Endothelial cell of umbilical vein (primary cell): ENCODE measurements around the gene OTUD5. TPM values are rescaled to one million over a fixed set of nuclear protein-coding genes. Genes with fewer than 3 reads are reported as not detected.

Experiments used
- BruUV-seq: library from RNA; stranded (reverse); fragments of 400-500 nt; replicated peaks from 2 replicates; lab custom pipeline; 2021; lab: Mats Ljungman, UMichigan
- CTCF ChIA-PET: fragments of 300-600, 350-600 bp; sonication (Branson Sonifier 250); formaldehyde crosslinking; loops from one replicate; lab custom pipeline; 2021; ENCODE audit warnings: antibody characterized with exemption, inconsistent platforms; lab: Charles Lee
- POLR2A ChIA-PET: fragments of 300-600, 350-600 bp; sonication (Branson Sonifier 250); formaldehyde crosslinking; loops from one replicate; lab custom pipeline; 2021; ENCODE audit warnings: antibody characterized with exemption, inconsistent platforms; lab: Charles Lee
- DNase-seq: peaks from one replicate; pipeline ENCODE4 v3.0.0-alpha.2; 2011; ENCODE audit warnings: low read depth, low spot score
- FAIRE-seq: peaks from 2 replicates; lab custom pipeline; 2011; peaks lifted over from hg19 to GRCh38; lab: Jason Lieb, UNC
- H2AFZ ChIP-seq: 2 replicates; pipeline ENCODE4 v1.6.0; 2012; ENCODE audit warnings: low read depth, low read length, control low read depth, inconsistent platforms
- H3K27ac ChIP-seq: 2 replicates; pipeline ENCODE4 v1.5.1; 2011; ENCODE audit warnings: low read depth, mild to moderate bottlenecking, control low read depth, low read length, moderate library complexity; ENCODE audit not compliant: insufficient read depth
- H3K27me3 ChIP-seq, 2 experiments: 2 replicates each; pipeline versions ENCODE4 v1.6.0 to v1.6.1; 2011; ENCODE audit warnings: low read length in 2 of 2, mixed read lengths in 1 of 2; ENCODE audit not compliant: control insufficient read depth in 2 of 2, insufficient read depth in 2 of 2
- H3K36me3 ChIP-seq, 2 experiments: 2 replicates in 1 of 2; 3 replicates in 1 of 2; pipeline ENCODE4 v1.5.1; 2011; ENCODE audit warnings: low read length in 2 of 2, mild to moderate bottlenecking in 1 of 2, moderate library complexity in 1 of 2; ENCODE audit not compliant: control insufficient read depth in 2 of 2, insufficient read depth in 2 of 2; ENCODE audit errors: extremely low read depth in 1 of 2
- H3K4me1 ChIP-seq: 3 replicates; pipeline ENCODE4 v1.5.1; 2011; ENCODE audit warnings: mild to moderate bottlenecking, low read length; ENCODE audit not compliant: control insufficient read depth, insufficient read depth; ENCODE audit errors: extremely low read depth
- H3K4me2 ChIP-seq: 2 replicates; pipeline ENCODE4 v1.6.1; 2011; ENCODE audit warnings: low read length, control low read depth, mixed read lengths; ENCODE audit not compliant: insufficient read depth
- H3K4me3 ChIP-seq, 3 experiments: fragments of 200-600 bp in 1 of 3; sonication (generic), shearing (Covaris generic) in 1 of 3; replicated peaks in 1 of 3; 2 replicates each; pipeline ENCODE4 v1.5.1; 2011 to 2016; ENCODE audit warnings: control low read depth in 3 of 3, low read length in 3 of 3, mild to moderate bottlenecking in 2 of 3, inconsistent platforms in 1 of 3, low read depth in 1 of 3, moderate library complexity in 1 of 3; ENCODE audit not compliant: insufficient read depth in 1 of 3
- H3K79me2 ChIP-seq: 2 replicates; pipeline ENCODE4 v1.6.0; 2012; ENCODE audit warnings: low read length, inconsistent platforms; ENCODE audit not compliant: control insufficient read depth, insufficient read depth
- H3K9ac ChIP-seq: replicated peaks from 2 replicates; pipeline ENCODE3; 2011; ENCODE audit warnings: low read length, control low read depth; ENCODE audit not compliant: insufficient read depth; ENCODE audit errors: extremely low read depth
- H3K9me1 ChIP-seq: replicated peaks from 3 replicates; pipeline ENCODE4 v1.6.0; 2011; ENCODE audit warnings: mild to moderate bottlenecking, low read length; ENCODE audit not compliant: control insufficient read depth, insufficient read depth; ENCODE audit errors: extremely low read depth
- H3K9me3 ChIP-seq: replicated peaks from 2 replicates; pipeline ENCODE4 v1.5.1; 2012; ENCODE audit warnings: low read length, inconsistent platforms; ENCODE audit not compliant: control insufficient read depth, insufficient read depth
- H4K20me1 ChIP-seq: replicated peaks from 2 replicates; pipeline ENCODE3; 2011; ENCODE audit warnings: mild to moderate bottlenecking, low read length; ENCODE audit not compliant: control insufficient read depth, insufficient read depth; ENCODE audit errors: extremely low read depth
- EZH2 ChIP-seq: IDR thresholded peaks from 2 replicates; pipeline ENCODE4 v1.6.1; 2012; ENCODE audit warnings: borderline replicate concordance, low read depth, mild to moderate bottlenecking, moderate library complexity, low read length, inconsistent platforms; ENCODE audit not compliant: severe bottlenecking
- FOS ChIP-seq: IDR thresholded peaks from 2 replicates; pipeline ENCODE4 v1.6.1; 2011; ENCODE audit warnings: mild to moderate bottlenecking, low read length, moderate library complexity, borderline replicate concordance; ENCODE audit not compliant: insufficient read depth
- GATA2 ChIP-seq: IDR thresholded peaks from 2 replicates; pipeline ENCODE4 v1.7.0; 2011; ENCODE audit warnings: low read depth, mild to moderate bottlenecking, moderate library complexity, mixed read lengths, low read length; ENCODE audit not compliant: insufficient read length, insufficient read depth
- JUN ChIP-seq: IDR thresholded peaks from 2 replicates; pipeline ENCODE4 v1.6.1; 2011; ENCODE audit warnings: borderline replicate concordance, low read depth; ENCODE audit not compliant: insufficient read length, insufficient read depth
- MYC ChIP-seq: IDR thresholded peaks from one replicate; pipeline ENCODE4 v1.6.1; 2011; ENCODE audit warnings: mild to moderate bottlenecking, low read depth, low read length
- POLR2A ChIP-seq: IDR thresholded peaks from 2 replicates; pipeline ENCODE4 v1.6.1; 2012; ENCODE audit warnings: low read depth, mild to moderate bottlenecking, control low read depth, low read length
- POLR2AphosphoS5 ChIP-seq: IDR thresholded peaks from 2 replicates; pipeline ENCODE4 v1.6.1; 2012; ENCODE audit warnings: low read depth, mild to moderate bottlenecking, control low read depth, low read length, moderate library complexity; ENCODE audit not compliant: insufficient read depth
- dilution Hi-C: fragments of 300-500 bp; cut with MboI; formaldehyde crosslinking; loops from one replicate; pipeline ENCODE4 v1.15.0; 2019; ENCODE audit warnings: low sequenced_read_pairs; ENCODE audit not compliant: extremely low pct_ligation_motif_present
- intact Hi-C: fragments of 100-400 bp; cut with micrococcal nuclease; formaldehyde crosslinking; loops from one replicate; pipeline ENCODE4 v1.10.0; 2022
- polyA plus RNA-seq, 4 experiments: library from polyadenylated mRNA; depleted of rRNA in 3 of 4; stranded (reverse) in 3 of 4; unstranded in 1 of 4; fragments of >200 nt; gene quantifications; 2 replicates each; pipeline versions ENCODE4 v1.2.1 to v1.2.3, GENCODE V29; 2011 to 2012; ENCODE audit warnings: missing spikeins in 1 of 4
- total RNA-seq: library from RNA; stranded (reverse); gene quantifications from 2 replicates; pipeline ENCODE4 v1.2.3, GENCODE V29; 2021
- TF ChIP-seq, protein P1 (sequence below), 2 donors: IDR thresholded peaks; 1 replicate in 1 of 2; 2 replicates in 1 of 2; pipeline ENCODE4 v1.5.1; 2011; ENCODE audit warnings: low read length in 2 of 2, mild to moderate bottlenecking in 2 of 2, moderate library complexity in 2 of 2, control low read depth in 1 of 2, inconsistent platforms in 1 of 2, low read depth in 1 of 2; ENCODE audit not compliant: insufficient read depth in 1 of 2; ENCODE audit errors: extremely low read depth in 1 of 2
- TF ChIP-seq, protein P2 (sequence below): IDR thresholded peaks from 2 replicates; pipeline ENCODE4 v1.6.1; 2011; ENCODE audit not compliant: insufficient read depth, insufficient read length

OTUD5 gene
- total and polyA plus RNA-seq, 2 donors (not counting 3 experiments of a cell fraction or from before 2014, with no cell fraction given) = 44.3 to 44.6 TPM

DNA sequence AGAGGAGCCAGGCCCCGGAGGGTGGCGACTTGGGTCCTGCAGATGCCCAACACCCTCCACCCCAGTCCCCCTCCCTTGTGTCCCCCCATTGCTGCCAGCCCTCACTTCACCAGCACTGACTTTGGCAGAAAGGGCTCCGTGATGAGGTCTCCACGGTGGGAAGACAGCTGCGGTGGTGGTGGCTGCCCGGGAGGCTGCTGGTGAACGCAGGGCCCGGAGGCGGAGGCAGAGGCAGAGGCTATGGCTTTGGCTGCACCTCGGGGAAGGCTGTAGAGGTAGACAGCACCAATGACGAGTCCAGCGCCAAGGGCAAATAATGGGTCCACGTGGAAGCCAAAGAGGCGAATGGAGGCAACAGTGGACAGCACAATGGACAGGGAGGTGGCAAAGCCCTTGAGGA, 52.8 kb downstream of the OTUD5 start:
- Histone ChIP-seq H3K4me3 (no peak overlapping the region), H3K9me3 (no peaks in the 10 kb centered on the region), H3K27me3 (no peaks in the 10 kb centered on the region), H3K9me1 (no peaks in the 10 kb centered on the region), H3K79me2 (peaks cover 5% of the 10 kb centered on the region), H3K4me1 (no peaks in the 10 kb centered on the region), H2AFZ (no peak overlapping the region), H4K20me1 (no peaks in the 10 kb centered on the region), H3K27ac (no peak overlapping the region), H3K4me2 (no peak overlapping the region), H3K9ac (no peak overlapping the region), H3K36me3 (peaks cover 0 to 10% of the 10 kb centered on the region in 2 experiments)
- TF ChIP-seq GATA2 (no peak), POLR2A (no peak), MYC (no peak), FOS (no peak), JUN (no peak), EZH2 (no peak), POLR2AphosphoS5 (no peak)
- TF ChIP-seq, protein P1, sequence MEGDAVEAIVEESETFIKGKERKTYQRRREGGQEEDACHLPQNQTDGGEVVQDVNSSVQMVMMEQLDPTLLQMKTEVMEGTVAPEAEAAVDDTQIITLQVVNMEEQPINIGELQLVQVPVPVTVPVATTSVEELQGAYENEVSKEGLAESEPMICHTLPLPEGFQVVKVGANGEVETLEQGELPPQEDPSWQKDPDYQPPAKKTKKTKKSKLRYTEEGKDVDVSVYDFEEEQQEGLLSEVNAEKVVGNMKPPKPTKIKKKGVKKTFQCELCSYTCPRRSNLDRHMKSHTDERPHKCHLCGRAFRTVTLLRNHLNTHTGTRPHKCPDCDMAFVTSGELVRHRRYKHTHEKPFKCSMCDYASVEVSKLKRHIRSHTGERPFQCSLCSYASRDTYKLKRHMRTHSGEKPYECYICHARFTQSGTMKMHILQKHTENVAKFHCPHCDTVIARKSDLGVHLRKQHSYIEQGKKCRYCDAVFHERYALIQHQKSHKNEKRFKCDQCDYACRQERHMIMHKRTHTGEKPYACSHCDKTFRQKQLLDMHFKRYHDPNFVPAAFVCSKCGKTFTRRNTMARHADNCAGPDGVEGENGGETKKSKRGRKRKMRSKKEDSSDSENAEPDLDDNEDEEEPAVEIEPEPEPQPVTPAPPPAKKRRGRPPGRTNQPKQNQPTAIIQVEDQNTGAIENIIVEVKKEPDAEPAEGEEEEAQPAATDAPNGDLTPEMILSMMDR (IDR thresholded peaks at IDR 0.05; ENCODE audit: extremely low read depth in 1 of 2, insufficient read depth in 1 of 2, low read depth in 1 of 2, low read length in 2 of 2) = no peak
- TF ChIP-seq, protein P2, sequence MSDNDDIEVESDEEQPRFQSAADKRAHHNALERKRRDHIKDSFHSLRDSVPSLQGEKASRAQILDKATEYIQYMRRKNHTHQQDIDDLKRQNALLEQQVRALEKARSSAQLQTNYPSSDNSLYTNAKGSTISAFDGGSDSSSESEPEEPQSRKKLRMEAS = no peak
- intact Hi-C loops = no loop called here
- no peak for FAIRE-seq
- POLR2A ChIA-PET = no interaction called here
- BruUV-seq = no TSS peak
- no peak for DNase-seq
- dilution Hi-C loops = no loop called here
- CTCF ChIA-PET = no interaction called here
